Measurements from ENCODE around the gene MICU2.

MICU2 gene

DNA sequence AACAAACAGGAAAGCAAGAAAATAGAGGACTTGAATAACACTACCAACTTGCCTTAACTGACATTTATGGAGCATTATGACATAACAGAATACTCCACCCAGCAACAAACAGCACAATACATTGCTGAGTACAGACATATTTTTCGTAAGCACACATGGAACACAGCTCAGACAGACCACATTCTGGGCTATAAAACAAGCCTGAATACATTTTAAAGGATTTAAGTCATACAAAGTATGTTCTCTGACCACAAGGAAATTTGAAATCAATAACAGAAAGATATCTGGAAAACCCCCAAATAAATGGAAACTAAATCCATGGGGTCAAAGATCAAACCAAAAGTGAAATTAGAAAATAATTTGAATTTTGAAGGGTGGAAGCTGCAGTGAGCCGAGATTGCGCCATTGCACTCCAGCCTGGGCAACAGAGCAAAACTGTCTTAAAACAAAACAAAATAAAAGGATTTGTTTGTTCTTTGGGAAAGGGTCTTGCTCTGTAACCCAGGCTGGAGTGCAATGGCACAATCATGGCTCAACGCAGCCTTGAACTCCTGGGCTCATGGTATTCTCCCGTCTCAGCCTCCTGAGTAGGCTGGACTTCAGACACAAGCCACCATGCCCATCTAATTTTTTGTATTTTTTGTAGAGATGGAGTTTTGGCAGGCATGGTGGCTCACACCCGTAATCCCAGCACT, 150.4 kb downstream of the MICU2 start:
- H3F3A ChIP-seq (ENCODE audit: insufficient read depth): 0 out of 2 replicates have a peak, but pooled peaks cover 10% of the 10 kb centered on the region
- H3K36me3 ChIP-seq (ENCODE audit: low read length): no peaks in the 10 kb centered on the region; the same call in 1 of the 2 replicates
- H2AFZ ChIP-seq (ENCODE audit: low read depth, low read length, severe bottlenecking): no peak overlapping the region
- H3K27ac ChIP-seq (ENCODE audit: low read depth, low read length): no peak overlapping the region
- H3K4me2 ChIP-seq (ENCODE audit: low read depth, low read length, poor library complexity, severe bottlenecking): no peak overlapping the region
- no peak overlapping the region for H3K4me3 ChIP-seq (ENCODE audit: insufficient read depth, low read length, poor library complexity, severe bottlenecking)
- H3K9me3 ChIP-seq (ENCODE audit: insufficient read depth, low read length): no peaks in the 10 kb centered on the region
- H4K20me1 ChIP-seq (ENCODE audit: low read depth, low read length): peaks cover 35% of the 10 kb centered on the region
- H3K9ac ChIP-seq (ENCODE audit: low read length): no peak overlapping the region
- H3K79me2 ChIP-seq (ENCODE audit: insufficient read depth, low read length): peaks cover 94% of the 10 kb centered on the region
- no peaks in the 10 kb centered on the region for H3K27me3 ChIP-seq (ENCODE audit: low read length)
- H3K9me2 ChIP-seq (replicated peaks; ENCODE audit: insufficient read depth, low read length): no peaks in the 10 kb centered on the region
- no peak for TF ChIP-seq EZH2phosphoT487 (conservative IDR thresholded peaks at IDR 0.05; ENCODE audit: low read length)
- TF ChIP-seq, protein P1, sequence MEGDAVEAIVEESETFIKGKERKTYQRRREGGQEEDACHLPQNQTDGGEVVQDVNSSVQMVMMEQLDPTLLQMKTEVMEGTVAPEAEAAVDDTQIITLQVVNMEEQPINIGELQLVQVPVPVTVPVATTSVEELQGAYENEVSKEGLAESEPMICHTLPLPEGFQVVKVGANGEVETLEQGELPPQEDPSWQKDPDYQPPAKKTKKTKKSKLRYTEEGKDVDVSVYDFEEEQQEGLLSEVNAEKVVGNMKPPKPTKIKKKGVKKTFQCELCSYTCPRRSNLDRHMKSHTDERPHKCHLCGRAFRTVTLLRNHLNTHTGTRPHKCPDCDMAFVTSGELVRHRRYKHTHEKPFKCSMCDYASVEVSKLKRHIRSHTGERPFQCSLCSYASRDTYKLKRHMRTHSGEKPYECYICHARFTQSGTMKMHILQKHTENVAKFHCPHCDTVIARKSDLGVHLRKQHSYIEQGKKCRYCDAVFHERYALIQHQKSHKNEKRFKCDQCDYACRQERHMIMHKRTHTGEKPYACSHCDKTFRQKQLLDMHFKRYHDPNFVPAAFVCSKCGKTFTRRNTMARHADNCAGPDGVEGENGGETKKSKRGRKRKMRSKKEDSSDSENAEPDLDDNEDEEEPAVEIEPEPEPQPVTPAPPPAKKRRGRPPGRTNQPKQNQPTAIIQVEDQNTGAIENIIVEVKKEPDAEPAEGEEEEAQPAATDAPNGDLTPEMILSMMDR (IDR thresholded peaks at IDR 0.05; ENCODE audit: insufficient read depth, low read length, poor library complexity, severe bottlenecking): no peak

- no peak overlapping the region for H2AFZ ChIP-seq (ENCODE audit: low read depth, low read length, severe bottlenecking)
- no peak overlapping the region for H3K4me2 ChIP-seq (ENCODE audit: low read depth, low read length, poor library complexity, severe bottlenecking)
These were observed 153.0 kb downstream of the MICU2 start for GRCh38 chr13:21450936-21451335.

DNA sequence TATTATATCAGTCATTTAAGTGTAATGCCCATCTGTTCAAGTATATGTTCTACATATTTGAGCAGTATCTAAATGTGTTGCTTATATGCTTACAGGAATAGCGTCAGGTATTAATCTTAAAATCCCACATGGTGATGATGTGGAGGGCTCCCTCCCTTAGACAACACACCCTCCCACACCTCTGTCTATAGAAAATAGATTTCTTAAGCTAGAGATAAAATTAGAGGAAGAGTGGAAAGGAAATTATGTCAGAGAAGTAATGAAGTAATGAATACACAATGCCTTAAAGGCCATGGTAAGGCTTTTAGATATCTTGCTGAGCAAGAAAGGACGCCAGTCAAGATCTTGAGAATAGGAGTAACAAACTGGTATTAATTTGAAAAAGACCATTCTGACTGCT, 157.3 kb downstream of the MICU2 start:
- Histone ChIP-seq H3K36me3 (ENCODE audit: low read length) (no peaks in the 10 kb centered on the region), H3K9me2 (replicated peaks; ENCODE audit: insufficient read depth, low read length) (no peaks in the 10 kb centered on the region), H3K79me2 (ENCODE audit: insufficient read depth, low read length) (peaks cover 78% of the 10 kb centered on the region), H3K27me3 (ENCODE audit: low read length) (no peaks in the 10 kb centered on the region), H3K4me2 (ENCODE audit: low read depth, low read length, poor library complexity, severe bottlenecking) (no peak overlapping the region), H3K27ac (ENCODE audit: low read depth, low read length) (no peak overlapping the region), H3K9me3 (ENCODE audit: insufficient read depth, low read length) (no peaks in the 10 kb centered on the region), H3K9ac (ENCODE audit: low read length) (no peak overlapping the region), H2AFZ (ENCODE audit: low read depth, low read length, severe bottlenecking) (no peak overlapping the region), H3F3A (ENCODE audit: insufficient read depth) (0 out of 2 replicates have a peak, but pooled peaks cover 8% of the 10 kb centered on the region), H3K4me3 (ENCODE audit: insufficient read depth, low read length, poor library complexity, severe bottlenecking) (no peak overlapping the region), H4K20me1 (ENCODE audit: low read depth, low read length) (peaks cover 33% of the 10 kb centered on the region)
- TF ChIP-seq, protein P1 (IDR thresholded peaks at IDR 0.05; ENCODE audit: insufficient read depth, low read length, poor library complexity, severe bottlenecking): no peak
- TF ChIP-seq EZH2phosphoT487 (conservative IDR thresholded peaks at IDR 0.05; ENCODE audit: low read length): no peak

More at GRCh38 chr13:21450936-21451335, 153.0 kb downstream of the MICU2 start:
- Histone ChIP-seq H3K27ac (ENCODE audit: low read depth, low read length) (no peak overlapping the region), H3K9ac (ENCODE audit: low read length) (no peak overlapping the region), H3K4me3 (ENCODE audit: insufficient read depth, low read length, poor library complexity, severe bottlenecking) (no peak overlapping the region), H3K9me3 (ENCODE audit: insufficient read depth, low read length) (no peaks in the 10 kb centered on the region), H3K27me3 (ENCODE audit: low read length) (no peaks in the 10 kb centered on the region), H4K20me1 (ENCODE audit: low read depth, low read length) (peaks cover 21% of the 10 kb centered on the region), H3K9me2 (replicated peaks; ENCODE audit: insufficient read depth, low read length) (no peaks in the 10 kb centered on the region), H3F3A (ENCODE audit: insufficient read depth) (0 out of 2 replicates have a peak, but pooled peaks cover 6% of the 10 kb centered on the region), H3K79me2 (ENCODE audit: insufficient read depth, low read length) (peaks cover 79% of the 10 kb centered on the region), H3K36me3 (ENCODE audit: low read length) (no peaks in the 10 kb centered on the region; the same call in 1 of the 2 replicates)
- TF ChIP-seq, protein P1 (IDR thresholded peaks at IDR 0.05; ENCODE audit: insufficient read depth, low read length, poor library complexity, severe bottlenecking): no peak
- TF ChIP-seq EZH2phosphoT487 (conservative IDR thresholded peaks at IDR 0.05; ENCODE audit: low read length): no peak
